Measurements from ENCODE around the gene LIPG.
A peak's percentile ranks its signal among the peaks of the same experiment; 100 is the strongest.
"Not testable (repeated sequence)": the region's sequence is repeated elsewhere in the genome, so short reads cannot be mapped to it uniquely, and the experiment has no call there.

The LIPG gene

GRCh38 chr18:49561289-49562193 lies at the start of gene LIPG:
LIPG (plus strand) TSS chr18:49562057; CDS start chr18:49562309, 252 bp downstream.
- DNase-seq, result no peak

GRCh38 chr18:49512876-49513275 lies 49.0 kb upstream of the LIPG start:
- DNase-seq, result not testable (repeated sequence)

GRCh38 chr18:49514577-49514976 lies 47.3 kb upstream of the LIPG start:
- DNase-seq, result no peak

- not testable (repeated sequence) for DNase-seq
Observed at GRCh38 chr18:49515003-49515402, 46.9 kb upstream of the LIPG start.

GRCh38 chr18:49515516-49515915 lies 46.3 kb upstream of the LIPG start:
- DNase-seq, result no peak

GRCh38 chr18:49517483-49517882 lies 44.4 kb upstream of the LIPG start:
- no peak for DNase-seq

- no peak for DNase-seq
Observed at GRCh38 chr18:49519101-49519971, 42.5 kb upstream of the LIPG start.

GRCh38 chr18:49520661-49521145 lies 41.2 kb upstream of the LIPG start:
- DNase-seq, result no peak

- peak; percentile 39 for DNase-seq
Observed at GRCh38 chr18:49521216-49521835, 40.5 kb upstream of the LIPG start.

- DNase-seq, result not testable (repeated sequence)
Observed at GRCh38 chr18:49523580-49524093, 38.2 kb upstream of the LIPG start.

GRCh38 chr18:49524349-49524748 lies 37.5 kb upstream of the LIPG start:
- DNase-seq, result no peak

- no peak for DNase-seq
Observed at GRCh38 chr18:49524951-49525350, 36.9 kb upstream of the LIPG start.

- no peak for DNase-seq
Observed at GRCh38 chr18:49525981-49526380, 35.9 kb upstream of the LIPG start.

GRCh38 chr18:49527631-49528327 lies 34.1 kb upstream of the LIPG start:
- no peak for DNase-seq

- no peak for DNase-seq
Observed at GRCh38 chr18:49529596-49529995, 32.3 kb upstream of the LIPG start.

- DNase-seq, result no peak
Observed at GRCh38 chr18:49531678-49532153, 30.1 kb upstream of the LIPG start.

GRCh38 chr18:49534846-49535601 lies 26.8 kb upstream of the LIPG start:
- no peak for DNase-seq

- DNase-seq, result no peak
Observed at GRCh38 chr18:49537232-49537896, 24.5 kb upstream of the LIPG start.

GRCh38 chr18:49544362-49544761 lies 17.5 kb upstream of the LIPG start:
- DNase-seq, result peak; percentile 24

- DNase-seq, result no peak
Observed at GRCh38 chr18:49546278-49546677, 15.6 kb upstream of the LIPG start.

Data from NCI-H226 (cell line).